ENCODE data around the gene IMMP2L. TPM values are rescaled to one million over a fixed set of nuclear protein-coding genes. Genes with fewer than 3 reads are reported as not detected.

Gene IMMP2L
- total RNA-seq, 4 donors from 2014 or later = 2.6 to 69.1 (median 34.7) TPM

DNA sequence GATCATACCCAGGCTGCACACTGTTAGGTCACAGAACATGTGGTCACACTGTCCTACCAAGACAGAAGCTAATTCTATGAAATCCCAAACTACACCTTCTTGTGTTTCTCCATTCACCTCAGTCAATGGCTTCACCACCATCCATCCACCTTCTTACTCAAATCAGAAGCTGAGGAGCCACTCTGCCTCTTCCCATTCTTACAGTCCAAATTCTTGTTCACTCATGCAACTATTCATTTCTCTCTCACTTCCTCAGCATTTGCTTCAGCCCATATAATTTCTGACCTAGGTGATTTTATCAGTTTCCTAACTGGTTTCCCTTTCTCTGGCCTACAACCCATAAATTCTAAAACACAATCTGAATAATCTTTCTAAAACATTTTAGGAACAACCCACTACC lies 242.2 kb downstream of the IMMP2L start:
- Histone ChIP-seq H3K27me3 (no peaks in the 10 kb centered on the region), H3K36me3 (no peaks in the 10 kb centered on the region), H3K4me3 (no peak overlapping the region), H3K27ac (no peak overlapping the region), H3K4me1 (no peaks in the 10 kb centered on the region), H3K9me3 (no peaks in the 10 kb centered on the region)
- intact Hi-C loops (cut with DNase I; ENCODE audit: low total_unique reads) = no loop called here
- TF ChIP-seq, protein P1, sequence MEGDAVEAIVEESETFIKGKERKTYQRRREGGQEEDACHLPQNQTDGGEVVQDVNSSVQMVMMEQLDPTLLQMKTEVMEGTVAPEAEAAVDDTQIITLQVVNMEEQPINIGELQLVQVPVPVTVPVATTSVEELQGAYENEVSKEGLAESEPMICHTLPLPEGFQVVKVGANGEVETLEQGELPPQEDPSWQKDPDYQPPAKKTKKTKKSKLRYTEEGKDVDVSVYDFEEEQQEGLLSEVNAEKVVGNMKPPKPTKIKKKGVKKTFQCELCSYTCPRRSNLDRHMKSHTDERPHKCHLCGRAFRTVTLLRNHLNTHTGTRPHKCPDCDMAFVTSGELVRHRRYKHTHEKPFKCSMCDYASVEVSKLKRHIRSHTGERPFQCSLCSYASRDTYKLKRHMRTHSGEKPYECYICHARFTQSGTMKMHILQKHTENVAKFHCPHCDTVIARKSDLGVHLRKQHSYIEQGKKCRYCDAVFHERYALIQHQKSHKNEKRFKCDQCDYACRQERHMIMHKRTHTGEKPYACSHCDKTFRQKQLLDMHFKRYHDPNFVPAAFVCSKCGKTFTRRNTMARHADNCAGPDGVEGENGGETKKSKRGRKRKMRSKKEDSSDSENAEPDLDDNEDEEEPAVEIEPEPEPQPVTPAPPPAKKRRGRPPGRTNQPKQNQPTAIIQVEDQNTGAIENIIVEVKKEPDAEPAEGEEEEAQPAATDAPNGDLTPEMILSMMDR (IDR thresholded peaks at IDR 0.05) = no peak
- no peak for TF ChIP-seq POLR2A (IDR thresholded peaks at IDR 0.05)
- DNase-seq = no peak

DNA sequence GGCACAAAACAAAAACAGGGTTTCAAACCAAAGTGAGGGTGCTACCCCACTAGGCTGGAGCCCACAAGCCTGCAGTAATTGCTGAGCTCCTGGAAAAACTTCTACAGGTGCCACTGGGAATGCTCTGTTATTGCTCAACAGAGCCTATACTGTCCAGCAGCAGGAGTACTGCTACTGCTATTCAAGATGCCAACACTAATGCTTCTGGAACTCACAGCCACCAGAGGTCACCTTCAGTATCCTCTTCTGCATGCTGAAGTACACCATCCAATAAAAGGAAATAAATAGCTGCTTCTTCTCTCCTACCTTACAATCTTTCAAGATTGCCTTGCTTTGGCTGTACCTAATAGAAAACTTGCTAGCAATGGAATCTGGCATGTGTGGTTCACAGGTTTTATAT lies 249.3 kb downstream of the IMMP2L start:
- TF ChIP-seq, protein P1 (IDR thresholded peaks at IDR 0.05) = no peak
- TF ChIP-seq POLR2A (IDR thresholded peaks at IDR 0.05) = no peak
- no peak for DNase-seq
- intact Hi-C loops (cut with DNase I; ENCODE audit: low total_unique reads) = no loop called here
- H3K9me3 ChIP-seq = no peaks in the 10 kb centered on the region
- H3K4me3 ChIP-seq = no peak overlapping the region
- H3K27ac ChIP-seq = no peak overlapping the region
- no peaks in the 10 kb centered on the region for H3K36me3 ChIP-seq
- H3K4me1 ChIP-seq = no peaks in the 10 kb centered on the region
- no peaks in the 10 kb centered on the region for H3K27me3 ChIP-seq

DNA sequence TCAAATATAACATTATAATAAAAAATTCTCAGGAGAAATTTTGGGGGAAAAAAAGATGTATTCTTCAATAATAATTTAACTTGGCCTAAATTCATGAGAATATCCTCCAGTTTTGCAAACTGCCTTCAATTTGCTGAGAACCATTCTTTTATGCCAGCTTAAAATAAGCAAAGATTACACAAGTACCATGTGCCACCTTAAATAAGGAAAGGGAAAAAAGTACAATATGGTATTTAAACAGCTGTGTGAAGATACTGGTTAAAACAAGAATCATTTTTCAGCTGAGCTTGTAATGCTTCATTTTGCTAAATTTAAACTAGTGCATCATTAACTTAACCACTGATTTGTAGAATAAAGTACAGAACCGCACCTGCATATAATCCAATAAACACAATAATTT lies 253.6 kb downstream of the IMMP2L start:
- intact Hi-C loops (cut with DNase I; ENCODE audit: low total_unique reads) = no loop called here
- no peaks in the 10 kb centered on the region for H3K27me3 ChIP-seq
- no peak for TF ChIP-seq POLR2A (IDR thresholded peaks at IDR 0.05)
- TF ChIP-seq, protein P1 (IDR thresholded peaks at IDR 0.05) = no peak

DNA sequence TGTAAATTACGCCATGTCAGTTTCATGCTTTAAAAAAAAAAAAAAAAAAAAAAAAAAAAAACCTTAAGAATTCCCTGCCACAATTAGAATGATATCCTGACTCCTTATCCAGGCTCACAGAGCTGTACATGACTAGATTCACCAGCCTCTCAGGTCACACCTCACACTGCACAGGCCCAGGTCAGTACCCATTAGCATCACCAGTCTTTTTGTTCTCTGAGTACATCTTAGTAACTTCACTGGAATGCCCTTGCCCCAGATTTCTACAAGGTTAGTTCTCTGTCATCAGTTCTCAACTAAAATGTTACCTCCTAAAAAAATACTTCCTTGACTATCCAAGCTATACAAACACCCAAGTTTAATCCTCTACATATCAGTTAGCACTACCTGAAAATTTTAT lies 260.4 kb downstream of the IMMP2L start:
- Histone ChIP-seq H3K36me3 (no peaks in the 10 kb centered on the region), H3K9me3 (no peaks in the 10 kb centered on the region), H3K27me3 (no peaks in the 10 kb centered on the region), H3K4me3 (no peak overlapping the region), H3K27ac (no peak overlapping the region), H3K4me1 (no peaks in the 10 kb centered on the region)
- TF ChIP-seq, protein P1 (IDR thresholded peaks at IDR 0.05) = no peak
- no peak for TF ChIP-seq POLR2A (IDR thresholded peaks at IDR 0.05)
- no peak for DNase-seq
- intact Hi-C loops (cut with DNase I; ENCODE audit: low total_unique reads) = no loop called here

More for the DNA sequence above, 253.6 kb downstream of the IMMP2L start:
- Histone ChIP-seq H3K4me1 (no peaks in the 10 kb centered on the region), H3K36me3 (no peaks in the 10 kb centered on the region), H3K4me3 (no peak overlapping the region), H3K27ac (no peak overlapping the region), H3K9me3 (no peaks in the 10 kb centered on the region)
- DNase-seq = no peak

DNA sequence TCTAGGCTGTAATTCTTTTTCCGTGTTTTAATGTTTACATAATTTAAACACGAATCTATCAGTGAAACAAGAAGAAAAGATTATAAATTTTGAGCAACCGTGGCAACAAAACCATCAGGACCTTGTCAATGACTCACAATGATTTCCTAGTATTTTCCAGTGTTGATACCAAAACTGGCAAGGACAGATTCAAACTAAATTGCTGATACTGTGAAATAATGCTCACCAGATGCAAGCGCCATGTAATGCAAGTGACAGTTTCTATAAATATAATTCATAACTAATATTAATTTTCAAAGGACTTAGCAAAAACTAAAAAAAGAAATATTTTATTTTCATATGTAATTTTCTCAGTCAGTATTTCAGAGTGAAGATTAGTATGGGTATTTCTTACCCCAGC lies 267.8 kb downstream of the IMMP2L start:
- intact Hi-C loops (cut with DNase I; ENCODE audit: low total_unique reads) = no loop called here
- TF ChIP-seq, protein P1 (IDR thresholded peaks at IDR 0.05) = no peak
- no peak for TF ChIP-seq POLR2A (IDR thresholded peaks at IDR 0.05)

More for the DNA sequence above, 267.8 kb downstream of the IMMP2L start:
- H3K27me3 ChIP-seq = no peaks in the 10 kb centered on the region
- H3K27ac ChIP-seq = no peak overlapping the region
- no peaks in the 10 kb centered on the region for H3K4me1 ChIP-seq
- H3K4me3 ChIP-seq = no peak overlapping the region
- DNase-seq = no peak
- H3K9me3 ChIP-seq = no peaks in the 10 kb centered on the region
- H3K36me3 ChIP-seq = no peaks in the 10 kb centered on the region

Data from uterus (tissue), 4 donors.